SH-SY5Y (cell line): Measurements from ENCODE around the gene SIK3.

Experiments used
- GATA2 ChIP-seq: IDR thresholded peaks from 2 replicates; pipeline ENCODE4 v1.6.1; 2011; ENCODE audit warnings: mild to moderate bottlenecking, low read depth, low read length
- GATA3 ChIP-seq: IDR thresholded peaks from 2 replicates; pipeline ENCODE4 v1.6.1; 2011; ENCODE audit warnings: low read depth, mild to moderate bottlenecking, low read length, moderate library complexity

DNA sequence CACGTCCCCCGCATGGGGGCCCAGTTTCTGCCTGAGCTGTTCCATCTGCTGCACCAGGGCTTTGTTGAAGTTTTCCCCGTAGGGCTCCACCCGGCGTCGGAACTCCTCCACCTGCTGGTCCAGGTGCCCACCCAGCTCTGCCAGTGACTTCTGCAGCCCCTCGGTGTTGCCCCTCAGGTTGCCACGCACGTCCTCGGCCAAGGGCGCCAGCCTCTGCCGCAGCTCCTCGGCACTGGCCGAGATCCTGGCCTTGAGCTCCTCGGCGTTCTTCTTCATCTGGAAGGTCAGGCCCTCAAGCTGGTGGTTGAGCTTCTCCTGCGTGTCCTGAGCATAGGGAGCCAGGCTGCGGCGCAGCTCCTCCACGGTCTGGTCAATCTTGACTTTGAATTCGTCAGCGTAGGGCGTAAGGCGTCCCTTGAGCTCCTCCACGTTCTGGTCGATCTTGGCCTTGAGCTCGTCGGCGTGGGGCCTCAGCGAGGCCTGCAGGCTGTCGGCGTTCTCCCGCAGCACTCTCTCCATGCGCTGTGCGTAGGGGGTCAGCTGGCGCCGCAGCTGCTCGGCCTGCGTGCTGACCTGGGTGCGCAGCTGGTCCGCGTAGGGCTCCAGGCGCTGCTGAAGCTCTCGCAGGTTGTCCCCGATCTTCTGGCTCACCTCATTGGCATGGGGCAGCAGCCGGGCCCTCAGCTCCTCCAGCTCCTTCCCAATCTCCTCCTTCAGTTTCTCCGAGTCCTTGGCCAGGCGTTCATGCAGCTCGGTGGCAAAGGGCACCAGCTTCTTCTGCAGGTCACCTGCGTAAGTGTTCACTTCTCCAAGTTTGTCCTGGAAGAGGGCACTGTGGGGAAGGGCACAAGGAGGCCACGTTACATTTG, 276.9 kb downstream of the SIK3 start:
- TF ChIP-seq GATA2 (no peak), GATA3 (no peak)
